ENCODE data around the gene MAP4K5. TPM values are rescaled to one million over a fixed set of nuclear protein-coding genes. Genes with fewer than 3 reads are reported as not detected.

MAP4K5 gene
- total and polyA plus RNA-seq, 4 donors: 7.7 to 47.1 (median 19.3) TPM

GRCh38 chr14:50477760-50478159, 54.6 kb downstream of the MAP4K5 start:
- no peaks in the 10 kb centered on the region for H3K4me1 ChIP-seq (ENCODE audit: control insufficient read depth in 4 of 4, insufficient read depth in 4 of 4, low read length in 3 of 4)
- no peak overlapping the region for H3K9ac ChIP-seq (ENCODE audit: low read depth in 1 of 2, low read length in 2 of 2)
- peaks cover 0 to 29% (median 3%) of the 10 kb centered on the region in 4 donors for H3K9me3 ChIP-seq (ENCODE audit: control insufficient read depth in 4 of 4, low read length in 3 of 4)
- TF ChIP-seq, protein P1, sequence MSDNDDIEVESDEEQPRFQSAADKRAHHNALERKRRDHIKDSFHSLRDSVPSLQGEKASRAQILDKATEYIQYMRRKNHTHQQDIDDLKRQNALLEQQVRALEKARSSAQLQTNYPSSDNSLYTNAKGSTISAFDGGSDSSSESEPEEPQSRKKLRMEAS (IDR thresholded peaks at IDR 0.05): no peak
- TF ChIP-seq YY1 (IDR thresholded peaks at IDR 0.05) (no peak), HNF4A (conservative IDR thresholded peaks at IDR 0.05) (no peak), FOXA2 (IDR thresholded peaks at IDR 0.05) (no peak), RXRA (IDR thresholded peaks at IDR 0.05) (no peak), HNF4G (IDR thresholded peaks at IDR 0.05) (no peak), SP1 (IDR thresholded peaks at IDR 0.05) (no peak), JUND (IDR thresholded peaks at IDR 0.05) (no peak), RAD21 (IDR thresholded peaks at IDR 0.05) (no peak)
- TF ChIP-seq, protein P2, sequence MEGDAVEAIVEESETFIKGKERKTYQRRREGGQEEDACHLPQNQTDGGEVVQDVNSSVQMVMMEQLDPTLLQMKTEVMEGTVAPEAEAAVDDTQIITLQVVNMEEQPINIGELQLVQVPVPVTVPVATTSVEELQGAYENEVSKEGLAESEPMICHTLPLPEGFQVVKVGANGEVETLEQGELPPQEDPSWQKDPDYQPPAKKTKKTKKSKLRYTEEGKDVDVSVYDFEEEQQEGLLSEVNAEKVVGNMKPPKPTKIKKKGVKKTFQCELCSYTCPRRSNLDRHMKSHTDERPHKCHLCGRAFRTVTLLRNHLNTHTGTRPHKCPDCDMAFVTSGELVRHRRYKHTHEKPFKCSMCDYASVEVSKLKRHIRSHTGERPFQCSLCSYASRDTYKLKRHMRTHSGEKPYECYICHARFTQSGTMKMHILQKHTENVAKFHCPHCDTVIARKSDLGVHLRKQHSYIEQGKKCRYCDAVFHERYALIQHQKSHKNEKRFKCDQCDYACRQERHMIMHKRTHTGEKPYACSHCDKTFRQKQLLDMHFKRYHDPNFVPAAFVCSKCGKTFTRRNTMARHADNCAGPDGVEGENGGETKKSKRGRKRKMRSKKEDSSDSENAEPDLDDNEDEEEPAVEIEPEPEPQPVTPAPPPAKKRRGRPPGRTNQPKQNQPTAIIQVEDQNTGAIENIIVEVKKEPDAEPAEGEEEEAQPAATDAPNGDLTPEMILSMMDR (IDR thresholded peaks at IDR 0.05; ENCODE audit: low read depth, low read length, missing input control): no peak
- peaks cover 2 to 31% (median 26%) of the 10 kb centered on the region in 4 donors for H3K36me3 ChIP-seq (ENCODE audit: control insufficient read depth in 4 of 4, insufficient read depth in 3 of 4, low read depth in 1 of 4, low read length in 3 of 4)
- H3K27ac ChIP-seq (ENCODE audit: low read depth in 1 of 2, low read length in 2 of 2): no peak overlapping the region
- no peak for DNase-seq (ENCODE audit: low spot score)
- WGBS: 97% methylated on average over 2 of the region's 2 CpGs
- H3K4me3 ChIP-seq (ENCODE audit: low read depth in 1 of 3, low read length in 3 of 3): no peak overlapping the region
- H3K27me3 ChIP-seq (ENCODE audit: control insufficient read depth in 4 of 4, insufficient read depth in 4 of 4, low read length in 3 of 4): no peaks in the 10 kb centered on the region

DNA sequence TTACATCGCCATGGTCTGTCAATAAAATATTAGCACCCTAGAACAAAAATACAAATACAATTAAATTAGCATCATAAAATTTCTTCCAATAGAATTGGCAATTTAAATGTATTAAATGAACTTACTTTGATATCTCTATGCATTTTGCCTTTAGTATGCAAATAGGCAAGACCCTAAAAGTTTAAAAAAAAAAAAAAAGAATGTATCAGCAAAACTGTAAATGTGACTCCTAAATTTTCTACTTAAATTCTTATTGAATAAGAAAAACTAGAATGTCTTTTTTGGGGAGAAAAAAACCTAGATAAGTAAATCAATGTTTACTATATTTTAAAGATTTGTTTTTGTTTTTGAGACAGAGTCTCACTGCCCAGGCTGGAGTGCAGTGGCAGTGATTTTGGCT, 56.2 kb downstream of the MAP4K5 start:
- Histone ChIP-seq H3K4me1 (ENCODE audit: control insufficient read depth in 4 of 4, insufficient read depth in 4 of 4, low read length in 3 of 4) (no peaks in the 10 kb centered on the region), H3K36me3 (ENCODE audit: control insufficient read depth in 4 of 4, insufficient read depth in 3 of 4, low read depth in 1 of 4, low read length in 3 of 4) (peaks cover 2 to 46% (median 40%) of the 10 kb centered on the region in 4 donors), H3K27ac (ENCODE audit: low read depth in 1 of 2, low read length in 2 of 2) (no peak overlapping the region), H3K27me3 (ENCODE audit: control insufficient read depth in 4 of 4, insufficient read depth in 4 of 4, low read length in 3 of 4) (no peaks in the 10 kb centered on the region), H3K9me3 (ENCODE audit: control insufficient read depth in 4 of 4, low read length in 3 of 4) (peaks cover 3 to 45% (median 8%) of the 10 kb centered on the region in 4 donors), H3K9ac (ENCODE audit: low read depth in 1 of 2, low read length in 2 of 2) (no peak overlapping the region), H3K4me3 (ENCODE audit: low read depth in 1 of 3, low read length in 3 of 3) (no peak overlapping the region)
- no peak for TF ChIP-seq RXRA (IDR thresholded peaks at IDR 0.05)
- no peak for TF ChIP-seq TAF1 (conservative IDR thresholded peaks at IDR 0.05)
- TF ChIP-seq, protein P2 (IDR thresholded peaks at IDR 0.05; ENCODE audit: low read depth, low read length, missing input control): no peak
- no peak for TF ChIP-seq ATF3 (IDR thresholded peaks at IDR 0.05)
- TF ChIP-seq GABPA (IDR thresholded peaks at IDR 0.05 in 1 of 2, conservative IDR thresholded peaks at IDR 0.05 in 1 of 2): no peak
- TF ChIP-seq, protein P1 (IDR thresholded peaks at IDR 0.05): no peak
- TF ChIP-seq, protein P3, sequence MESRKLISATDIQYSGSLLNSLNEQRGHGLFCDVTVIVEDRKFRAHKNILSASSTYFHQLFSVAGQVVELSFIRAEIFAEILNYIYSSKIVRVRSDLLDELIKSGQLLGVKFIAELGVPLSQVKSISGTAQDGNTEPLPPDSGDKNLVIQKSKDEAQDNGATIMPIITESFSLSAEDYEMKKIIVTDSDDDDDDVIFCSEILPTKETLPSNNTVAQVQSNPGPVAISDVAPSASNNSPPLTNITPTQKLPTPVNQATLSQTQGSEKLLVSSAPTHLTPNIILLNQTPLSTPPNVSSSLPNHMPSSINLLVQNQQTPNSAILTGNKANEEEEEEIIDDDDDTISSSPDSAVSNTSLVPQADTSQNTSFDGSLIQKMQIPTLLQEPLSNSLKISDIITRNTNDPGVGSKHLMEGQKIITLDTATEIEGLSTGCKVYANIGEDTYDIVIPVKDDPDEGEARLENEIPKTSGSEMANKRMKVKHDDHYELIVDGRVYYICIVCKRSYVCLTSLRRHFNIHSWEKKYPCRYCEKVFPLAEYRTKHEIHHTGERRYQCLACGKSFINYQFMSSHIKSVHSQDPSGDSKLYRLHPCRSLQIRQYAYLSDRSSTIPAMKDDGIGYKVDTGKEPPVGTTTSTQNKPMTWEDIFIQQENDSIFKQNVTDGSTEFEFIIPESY (IDR thresholded peaks at IDR 0.05): no peak
- no peak for TF ChIP-seq RAD21 (IDR thresholded peaks at IDR 0.05)
- no peak for TF ChIP-seq HNF4A (conservative IDR thresholded peaks at IDR 0.05)
- DNase-seq (ENCODE audit: low spot score): no peak
- 97% methylated on average over 1 of the region's 1 CpG for WGBS

Measured in liver (tissue), 9 donors.